ENCODE data around the gene FOXF2.

FOXF2 gene

DNA sequence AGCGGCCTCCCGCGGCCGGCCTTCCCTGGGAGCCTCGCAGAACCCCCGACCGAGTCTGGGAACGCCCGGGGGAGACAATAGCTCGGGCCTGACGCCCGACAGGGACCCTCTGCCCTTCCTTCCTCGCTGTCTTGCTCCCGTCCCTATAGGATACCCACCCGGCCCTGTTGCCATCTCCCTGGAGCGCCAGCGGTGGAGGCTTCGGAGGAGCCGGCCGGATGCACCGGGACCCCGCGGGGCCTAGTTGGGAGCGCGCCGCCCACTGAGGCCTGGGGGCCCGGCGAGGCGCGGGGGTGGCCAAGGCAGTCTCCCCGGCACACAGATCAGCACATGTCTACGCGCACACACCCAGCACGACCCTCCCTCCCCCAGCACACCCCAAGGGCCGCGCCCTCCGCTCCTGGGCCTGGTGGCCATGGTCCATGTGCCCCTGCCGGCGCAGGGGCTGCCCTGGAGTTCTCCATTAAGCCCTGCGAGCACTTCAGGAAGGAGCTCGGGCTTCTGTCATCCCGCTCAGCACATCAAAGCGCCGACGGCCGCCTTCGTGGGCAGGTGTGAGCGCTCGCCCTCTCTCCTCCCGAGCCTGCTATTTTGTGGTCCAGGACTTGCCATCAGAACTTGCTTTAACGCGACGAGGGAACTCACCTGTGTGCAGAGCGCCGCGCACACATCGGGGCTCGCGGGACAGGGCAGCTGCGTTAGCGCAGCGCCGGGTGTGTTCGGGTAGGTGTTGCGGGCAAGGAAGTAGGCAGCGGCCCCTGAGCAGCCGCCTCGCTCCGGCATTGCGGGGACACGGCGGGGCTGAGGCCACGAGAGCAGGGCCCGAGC, 3.7 kb downstream of the FOXF2 start:
- H3K4me3 Mint-ChIP-seq, result no peak overlapping the region
- peaks cover 82% of the 10 kb centered on the region for H3K27me3 Mint-ChIP-seq (ENCODE audit: low read depth)
- H3K4me1 Mint-ChIP-seq (ENCODE audit: low read depth), result peaks cover 8% of the 10 kb centered on the region

GRCh38 chr6:1393641-1394283, 4.4 kb downstream of the FOXF2 start:
- Mint-ChIP-seq H3K4me1 (ENCODE audit: low read depth) (peaks cover 7% of the 10 kb centered on the region), H3K4me3 (no peak overlapping the region), H3K27ac (no peak overlapping the region), H3K27me3 (ENCODE audit: low read depth) (peaks cover 80% of the 10 kb centered on the region), H3K9me3 (no peaks in the 10 kb centered on the region), H3K36me3 (ENCODE audit: low read depth) (no peaks in the 10 kb centered on the region)

More for the DNA sequence above, 3.7 kb downstream of the FOXF2 start:
- Mint-ChIP-seq H3K36me3 (ENCODE audit: low read depth) (no peaks in the 10 kb centered on the region), H3K27ac (no peak overlapping the region), H3K9me3 (no peaks in the 10 kb centered on the region)

DNA sequence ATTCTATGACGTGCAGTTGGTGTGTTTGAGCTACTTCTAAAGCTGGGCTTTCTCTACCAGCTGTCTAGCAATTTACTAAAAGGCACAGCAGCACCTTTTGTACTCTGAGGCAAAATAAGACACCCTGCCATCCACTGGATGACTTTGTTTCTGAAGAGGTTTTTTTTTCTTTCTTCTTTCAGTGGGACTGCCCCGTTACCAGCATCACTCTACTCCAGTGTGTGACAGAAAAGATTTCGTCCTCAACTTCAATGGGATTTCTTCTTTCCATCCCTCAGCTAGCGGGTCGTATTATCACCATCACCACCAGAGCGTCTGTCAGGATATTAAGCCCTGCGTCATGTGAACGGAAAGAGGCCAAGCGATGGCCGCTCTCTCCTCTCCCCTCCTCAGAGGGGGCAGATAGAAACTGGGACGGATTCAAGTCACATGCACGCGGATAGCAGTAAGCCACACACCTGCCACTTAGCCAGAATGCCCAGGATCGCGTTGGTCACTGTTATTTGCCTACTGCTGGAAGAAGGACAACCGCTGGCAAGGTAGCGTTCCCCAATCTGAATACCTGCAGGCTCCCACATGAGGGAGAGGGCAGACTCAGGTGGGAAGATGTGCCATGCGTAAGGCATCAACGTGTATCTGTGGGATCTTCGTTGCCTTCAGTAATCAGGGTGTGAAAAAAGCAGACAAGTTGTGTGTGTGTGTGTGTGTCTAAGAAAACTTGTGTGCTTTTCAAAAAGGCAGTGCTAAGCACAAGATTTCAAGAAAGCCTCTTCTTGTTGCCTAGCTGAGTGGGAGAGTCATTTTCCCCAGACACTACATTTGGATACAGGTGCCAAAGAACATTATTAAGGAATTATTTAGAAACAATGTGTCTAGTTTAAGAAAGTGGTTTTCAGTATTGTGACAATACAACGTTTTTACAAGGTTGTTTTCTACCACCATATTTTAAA, 5.4 kb downstream of the FOXF2 start:
- Mint-ChIP-seq H3K4me3 (no peak overlapping the region), H3K36me3 (ENCODE audit: low read depth) (no peaks in the 10 kb centered on the region), H3K9me3 (no peaks in the 10 kb centered on the region), H3K27me3 (ENCODE audit: low read depth) (peaks cover 80% of the 10 kb centered on the region), H3K4me1 (ENCODE audit: low read depth) (peaks cover 7% of the 10 kb centered on the region), H3K27ac (no peak overlapping the region)

DNA sequence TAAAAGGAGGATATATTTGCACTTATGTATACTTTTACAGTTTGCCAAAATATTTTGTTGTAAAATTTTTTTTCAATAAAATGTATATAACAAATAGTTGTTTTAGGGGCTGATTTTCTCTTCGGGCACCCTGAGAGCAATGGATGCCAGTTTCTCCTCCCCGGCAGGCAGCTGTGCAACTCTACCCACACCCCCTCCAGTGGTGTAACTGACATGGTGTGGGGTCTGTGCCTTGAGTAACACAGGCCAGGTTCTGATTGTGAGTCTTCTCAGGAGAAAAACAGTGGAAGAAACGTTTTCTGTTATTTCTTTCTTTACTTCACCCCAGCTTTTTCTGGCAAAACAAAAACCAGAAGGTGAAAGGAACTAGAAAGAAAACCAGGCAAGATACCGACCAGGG, 6.1 kb downstream of the FOXF2 start:
- Mint-ChIP-seq H3K9me3 (no peaks in the 10 kb centered on the region), H3K4me1 (ENCODE audit: low read depth) (peaks cover 7% of the 10 kb centered on the region), H3K4me3 (no peak overlapping the region), H3K27me3 (ENCODE audit: low read depth) (peaks cover 76% of the 10 kb centered on the region), H3K36me3 (ENCODE audit: low read depth) (no peaks in the 10 kb centered on the region), H3K27ac (no peak overlapping the region)

DNA sequence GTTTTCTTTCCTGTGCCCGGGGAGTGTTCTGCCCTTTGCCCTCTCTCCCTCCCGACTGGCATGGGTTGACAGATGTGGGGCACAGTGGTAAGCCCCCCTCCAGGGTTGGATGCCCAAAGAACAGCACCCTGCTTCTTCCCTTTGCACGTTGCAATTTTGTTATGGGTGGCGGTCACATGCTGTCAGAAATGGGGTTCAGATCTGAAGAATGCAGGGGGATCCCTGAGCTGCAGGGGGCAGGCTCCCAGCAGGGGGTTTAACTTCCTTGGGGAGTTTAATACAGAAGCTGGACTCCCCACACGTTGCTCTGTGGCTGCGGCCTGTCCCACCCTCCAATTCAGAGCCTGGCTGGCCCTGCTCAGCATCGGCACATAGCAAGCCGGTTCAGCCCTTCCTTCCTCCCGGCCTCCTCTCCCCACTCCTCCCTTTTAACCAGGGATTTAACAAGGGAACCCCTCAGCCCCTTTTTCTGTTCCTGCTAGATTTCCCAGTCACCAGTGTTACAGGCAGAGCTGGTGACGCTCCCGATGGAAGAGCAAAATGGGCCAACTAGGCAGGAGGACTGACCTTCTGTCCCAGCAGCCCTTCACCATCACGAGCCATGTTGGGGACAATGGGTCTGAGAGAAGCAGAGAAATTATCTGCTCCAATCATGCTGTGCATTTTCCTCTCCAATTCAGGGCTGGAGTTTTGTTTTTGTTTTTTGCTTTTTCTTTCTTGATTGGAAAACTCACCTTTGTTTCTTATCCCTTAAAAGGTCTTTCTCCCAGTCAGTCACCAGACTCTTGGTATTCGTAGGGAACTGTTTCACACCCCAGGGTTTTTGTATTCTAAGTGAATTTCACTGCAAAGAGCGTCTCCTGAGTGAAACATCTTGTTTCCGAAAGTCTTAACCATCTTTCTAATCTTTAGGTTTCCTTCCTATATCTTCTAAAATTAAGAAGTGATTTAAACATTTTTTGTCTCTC, 6.8 kb downstream of the FOXF2 start:
- Mint-ChIP-seq H3K36me3 (ENCODE audit: low read depth) (no peaks in the 10 kb centered on the region), H3K4me1 (ENCODE audit: low read depth) (peaks cover 7% of the 10 kb centered on the region), H3K4me3 (no peak overlapping the region), H3K27ac (no peak overlapping the region), H3K27me3 (ENCODE audit: low read depth) (peaks cover 71% of the 10 kb centered on the region), H3K9me3 (no peaks in the 10 kb centered on the region)

DNA sequence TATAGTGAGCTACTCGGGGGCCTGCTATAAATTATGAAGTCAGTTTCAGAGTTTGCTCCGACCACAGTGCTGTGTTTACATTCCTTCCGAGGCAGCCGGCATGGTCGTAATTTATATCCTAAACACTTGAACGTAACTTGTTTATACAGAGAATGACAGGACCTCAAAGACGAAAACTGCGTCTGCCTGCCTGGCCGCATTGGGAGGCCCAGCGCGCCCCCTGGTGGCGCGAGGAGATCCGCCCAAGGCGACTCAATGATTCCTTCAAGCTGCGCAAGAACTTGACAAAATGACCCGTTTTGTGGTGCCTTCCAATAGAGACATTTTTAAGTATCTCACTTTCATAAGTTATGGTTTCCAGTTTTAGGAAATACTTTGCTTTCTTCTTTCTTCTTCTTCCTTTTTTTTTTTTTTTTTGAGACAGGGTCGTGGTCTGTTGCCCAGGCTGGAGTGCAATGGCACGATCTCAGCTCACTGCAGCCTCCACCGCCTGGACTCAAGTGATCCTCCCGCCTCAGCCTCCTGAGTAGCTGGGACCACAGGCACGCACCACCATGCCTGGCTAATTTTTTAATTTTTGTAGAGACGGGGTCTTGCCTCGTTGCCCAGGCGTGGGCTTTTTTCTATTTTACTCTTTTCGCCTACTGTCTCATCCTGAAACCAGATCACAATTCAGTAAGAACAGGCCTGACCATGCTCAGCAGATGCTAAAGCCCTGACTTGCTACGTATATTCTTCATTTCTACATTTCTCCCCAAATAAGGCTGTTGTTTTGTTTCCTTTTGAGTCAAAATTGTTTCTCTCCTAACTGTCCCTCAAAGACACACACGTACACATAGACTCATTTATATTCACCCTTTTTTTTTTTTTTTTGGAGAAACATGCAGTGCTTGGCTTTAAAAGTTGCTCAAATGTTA, 7.8 kb downstream of the FOXF2 start:
- Mint-ChIP-seq H3K4me1 (ENCODE audit: low read depth) (peaks cover 3% of the 10 kb centered on the region), H3K36me3 (ENCODE audit: low read depth) (no peaks in the 10 kb centered on the region), H3K27me3 (ENCODE audit: low read depth) (peaks cover 61% of the 10 kb centered on the region), H3K27ac (no peak overlapping the region), H3K9me3 (no peaks in the 10 kb centered on the region), H3K4me3 (no peak overlapping the region)

GRCh38 chr6:1399085-1399780, 9.9 kb downstream of the FOXF2 start:
- no peak overlapping the region for H3K27ac Mint-ChIP-seq
- H3K4me1 Mint-ChIP-seq (ENCODE audit: low read depth), result peaks cover 3% of the 10 kb centered on the region
- H3K27me3 Mint-ChIP-seq (ENCODE audit: low read depth), result peaks cover 47% of the 10 kb centered on the region
- H3K36me3 Mint-ChIP-seq (ENCODE audit: low read depth), result no peaks in the 10 kb centered on the region
- no peaks in the 10 kb centered on the region for H3K9me3 Mint-ChIP-seq
- H3K4me3 Mint-ChIP-seq, result no peak overlapping the region

- Mint-ChIP-seq H3K4me1 (ENCODE audit: low read depth) (peaks cover 3% of the 10 kb centered on the region), H3K9me3 (no peaks in the 10 kb centered on the region), H3K36me3 (ENCODE audit: low read depth) (no peaks in the 10 kb centered on the region), H3K27me3 (ENCODE audit: low read depth) (peaks cover 37% of the 10 kb centered on the region), H3K27ac (no peak overlapping the region), H3K4me3 (no peak overlapping the region)
Observed at GRCh38 chr6:1400126-1400850, 10.9 kb downstream of the FOXF2 start.

GRCh38 chr6:1402369-1402768, 13.0 kb downstream of the FOXF2 start:
- Mint-ChIP-seq H3K27ac (no peak overlapping the region), H3K9me3 (no peaks in the 10 kb centered on the region), H3K4me1 (ENCODE audit: low read depth) (no peaks in the 10 kb centered on the region), H3K4me3 (no peak overlapping the region), H3K36me3 (ENCODE audit: low read depth) (no peaks in the 10 kb centered on the region), H3K27me3 (ENCODE audit: low read depth) (peaks cover 16% of the 10 kb centered on the region)

- Mint-ChIP-seq H3K4me1 (ENCODE audit: low read depth) (no peaks in the 10 kb centered on the region), H3K27me3 (ENCODE audit: low read depth) (peaks cover 12% of the 10 kb centered on the region), H3K4me3 (no peak overlapping the region), H3K9me3 (no peaks in the 10 kb centered on the region), H3K27ac (no peak overlapping the region), H3K36me3 (ENCODE audit: low read depth) (no peaks in the 10 kb centered on the region)
Observed at GRCh38 chr6:1402868-1403267, 13.5 kb downstream of the FOXF2 start.

DNA sequence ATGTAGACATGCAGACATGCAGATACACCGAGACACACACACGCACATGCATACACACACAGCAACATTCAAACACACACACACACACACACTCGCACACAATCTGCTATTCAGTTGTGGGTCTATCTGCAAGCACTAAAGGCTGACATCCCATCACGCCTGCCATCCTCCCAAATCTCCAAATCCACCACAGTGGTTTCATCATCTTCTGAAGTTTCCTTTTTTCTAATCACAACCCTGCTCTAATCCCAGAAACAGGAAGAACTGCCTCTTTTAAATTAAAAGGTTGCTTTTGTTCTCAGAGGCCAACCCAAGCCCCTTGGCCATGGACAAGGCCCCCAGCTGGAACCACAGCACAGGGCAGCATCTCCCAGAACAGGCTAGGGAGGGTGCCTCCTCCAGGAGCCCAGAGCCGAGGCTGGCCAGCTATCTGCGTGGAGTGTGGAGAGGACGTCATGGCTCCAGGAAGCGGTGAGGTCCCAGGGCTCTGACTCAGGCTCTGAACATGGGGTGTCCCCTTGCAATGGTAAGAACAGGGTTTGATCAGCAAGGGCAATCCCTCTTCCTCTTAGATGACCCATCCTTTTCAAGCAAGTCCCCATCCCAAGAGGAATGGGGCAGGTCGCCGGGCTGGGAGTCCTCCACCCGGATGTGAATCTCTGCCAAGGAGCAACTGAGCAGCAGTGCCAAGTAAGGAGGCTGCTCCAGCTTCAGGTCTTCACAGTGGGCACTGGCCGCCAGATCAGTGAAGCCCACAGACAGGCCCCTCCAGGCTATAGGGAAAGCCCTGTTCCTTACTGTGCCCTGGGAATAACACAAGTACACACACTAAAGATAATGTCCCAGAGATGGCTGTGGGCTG, 14.7 kb downstream of the FOXF2 start:
- H3K27me3 Mint-ChIP-seq (ENCODE audit: low read depth), result peaks cover 5% of the 10 kb centered on the region
- no peaks in the 10 kb centered on the region for H3K9me3 Mint-ChIP-seq
- no peak overlapping the region for H3K27ac Mint-ChIP-seq
- H3K4me1 Mint-ChIP-seq (ENCODE audit: low read depth), result no peaks in the 10 kb centered on the region
- H3K4me3 Mint-ChIP-seq, result no peak overlapping the region
- H3K36me3 Mint-ChIP-seq (ENCODE audit: low read depth), result no peaks in the 10 kb centered on the region
